DND-41 (cell line): ENCODE results near the gene SPDEF.

Source experiments
- CTCF ChIP-seq: IDR thresholded peaks from 2 replicates; pipeline ENCODE4 v1.5.1; 2012; ENCODE audit warnings: borderline replicate concordance, low read length, moderate library complexity, mild to moderate bottlenecking; ENCODE audit not compliant: poor library complexity, severe bottlenecking; ENCODE audit errors: extremely low read depth
- EZH2 ChIP-seq: IDR thresholded peaks from 3 replicates; pipeline ENCODE4 v1.6.1; 2012; ENCODE audit warnings: borderline replicate concordance, low read depth, mild to moderate bottlenecking, moderate library complexity, low read length, inconsistent platforms; ENCODE audit not compliant: severe bottlenecking

GRCh38 chr6:34575326-34575725, 19.2 kb upstream of the SPDEF start:
- TF ChIP-seq EZH2 (no peak), CTCF (no peak)
